ENCODE data around the gene MFAP4.

DNA sequence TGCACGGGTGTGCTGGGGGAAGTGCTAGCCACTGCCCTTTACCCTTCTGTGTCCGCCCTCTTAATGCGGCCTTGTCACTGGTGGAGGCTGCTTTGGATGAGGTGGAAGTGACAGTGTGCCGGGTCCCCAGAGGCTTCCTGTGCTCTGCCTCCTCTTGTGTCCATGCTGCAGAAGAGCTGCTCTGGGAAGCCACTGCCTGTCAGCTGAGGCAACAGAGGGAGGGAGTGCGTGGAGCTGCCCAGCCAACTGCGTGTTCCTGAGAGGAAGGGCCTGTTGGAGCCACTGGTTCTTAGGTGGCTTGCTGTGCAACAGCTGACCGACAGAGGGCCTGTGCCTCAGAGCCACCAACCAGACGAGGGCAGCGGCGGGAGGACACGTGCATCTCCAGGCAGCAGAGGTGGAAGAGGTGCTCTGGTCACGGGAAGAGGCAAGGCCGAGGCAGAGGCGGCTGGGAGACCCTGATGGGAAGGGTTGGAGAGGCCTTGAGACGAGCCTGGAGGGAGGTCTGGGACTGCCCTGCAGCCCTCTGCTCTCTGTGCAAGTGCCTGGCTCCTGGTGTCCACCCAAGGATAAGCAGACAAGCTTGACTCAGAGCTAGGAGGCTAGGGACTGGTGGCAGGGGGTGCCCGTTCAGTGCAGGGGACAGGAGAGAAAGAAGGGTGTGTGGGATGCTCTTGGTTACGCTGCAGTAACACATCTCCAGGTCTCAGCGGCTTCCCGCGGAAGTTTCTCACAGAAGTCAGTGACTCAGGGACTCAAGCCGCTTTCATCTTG, 49.9 kb downstream of the MFAP4 start:
- TF ChIP-seq, protein P1, sequence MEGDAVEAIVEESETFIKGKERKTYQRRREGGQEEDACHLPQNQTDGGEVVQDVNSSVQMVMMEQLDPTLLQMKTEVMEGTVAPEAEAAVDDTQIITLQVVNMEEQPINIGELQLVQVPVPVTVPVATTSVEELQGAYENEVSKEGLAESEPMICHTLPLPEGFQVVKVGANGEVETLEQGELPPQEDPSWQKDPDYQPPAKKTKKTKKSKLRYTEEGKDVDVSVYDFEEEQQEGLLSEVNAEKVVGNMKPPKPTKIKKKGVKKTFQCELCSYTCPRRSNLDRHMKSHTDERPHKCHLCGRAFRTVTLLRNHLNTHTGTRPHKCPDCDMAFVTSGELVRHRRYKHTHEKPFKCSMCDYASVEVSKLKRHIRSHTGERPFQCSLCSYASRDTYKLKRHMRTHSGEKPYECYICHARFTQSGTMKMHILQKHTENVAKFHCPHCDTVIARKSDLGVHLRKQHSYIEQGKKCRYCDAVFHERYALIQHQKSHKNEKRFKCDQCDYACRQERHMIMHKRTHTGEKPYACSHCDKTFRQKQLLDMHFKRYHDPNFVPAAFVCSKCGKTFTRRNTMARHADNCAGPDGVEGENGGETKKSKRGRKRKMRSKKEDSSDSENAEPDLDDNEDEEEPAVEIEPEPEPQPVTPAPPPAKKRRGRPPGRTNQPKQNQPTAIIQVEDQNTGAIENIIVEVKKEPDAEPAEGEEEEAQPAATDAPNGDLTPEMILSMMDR (IDR thresholded peaks at IDR 0.05; ENCODE audit: poor library complexity, severe bottlenecking) = no peak
- TF ChIP-seq POLR2AphosphoS5 (IDR thresholded peaks at IDR 0.05) (peak; percentile 1), EZH2 (IDR thresholded peaks at IDR 0.05; ENCODE audit: borderline replicate concordance, insufficient read depth, low read length, poor library complexity, severe bottlenecking) (no peak), MXI1 (conservative IDR thresholded peaks at IDR 0.05; ENCODE audit: poor library complexity, severe bottlenecking) (no peak), TAF1 (IDR thresholded peaks at IDR 0.05; ENCODE audit: low read depth) (no peak), RAD21 (conservative IDR thresholded peaks at IDR 0.05) (no peak), SMC3 (conservative IDR thresholded peaks at IDR 0.05; ENCODE audit: poor library complexity) (no peak), EP300 (conservative IDR thresholded peaks at IDR 0.05; ENCODE audit: poor library complexity, severe bottlenecking) (no peak)
- TF ChIP-seq, protein P2, sequence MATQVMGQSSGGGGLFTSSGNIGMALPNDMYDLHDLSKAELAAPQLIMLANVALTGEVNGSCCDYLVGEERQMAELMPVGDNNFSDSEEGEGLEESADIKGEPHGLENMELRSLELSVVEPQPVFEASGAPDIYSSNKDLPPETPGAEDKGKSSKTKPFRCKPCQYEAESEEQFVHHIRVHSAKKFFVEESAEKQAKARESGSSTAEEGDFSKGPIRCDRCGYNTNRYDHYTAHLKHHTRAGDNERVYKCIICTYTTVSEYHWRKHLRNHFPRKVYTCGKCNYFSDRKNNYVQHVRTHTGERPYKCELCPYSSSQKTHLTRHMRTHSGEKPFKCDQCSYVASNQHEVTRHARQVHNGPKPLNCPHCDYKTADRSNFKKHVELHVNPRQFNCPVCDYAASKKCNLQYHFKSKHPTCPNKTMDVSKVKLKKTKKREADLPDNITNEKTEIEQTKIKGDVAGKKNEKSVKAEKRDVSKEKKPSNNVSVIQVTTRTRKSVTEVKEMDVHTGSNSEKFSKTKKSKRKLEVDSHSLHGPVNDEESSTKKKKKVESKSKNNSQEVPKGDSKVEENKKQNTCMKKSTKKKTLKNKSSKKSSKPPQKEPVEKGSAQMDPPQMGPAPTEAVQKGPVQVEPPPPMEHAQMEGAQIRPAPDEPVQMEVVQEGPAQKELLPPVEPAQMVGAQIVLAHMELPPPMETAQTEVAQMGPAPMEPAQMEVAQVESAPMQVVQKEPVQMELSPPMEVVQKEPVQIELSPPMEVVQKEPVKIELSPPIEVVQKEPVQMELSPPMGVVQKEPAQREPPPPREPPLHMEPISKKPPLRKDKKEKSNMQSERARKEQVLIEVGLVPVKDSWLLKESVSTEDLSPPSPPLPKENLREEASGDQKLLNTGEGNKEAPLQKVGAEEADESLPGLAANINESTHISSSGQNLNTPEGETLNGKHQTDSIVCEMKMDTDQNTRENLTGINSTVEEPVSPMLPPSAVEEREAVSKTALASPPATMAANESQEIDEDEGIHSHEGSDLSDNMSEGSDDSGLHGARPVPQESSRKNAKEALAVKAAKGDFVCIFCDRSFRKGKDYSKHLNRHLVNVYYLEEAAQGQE (IDR thresholded peaks at IDR 0.05; ENCODE audit: borderline replicate concordance) = no peak

Data from neural cell (in vitro differentiated cells).